H9 (cell line): Measurements from ENCODE around the gene MAN1A1. TPM values are rescaled to one million over a fixed set of nuclear protein-coding genes. Genes with fewer than 3 reads are reported as not detected.

Source experiments
- DNase-seq: peaks from one replicate; pipeline ENCODE4 v3.0.0-alpha.2; 2017
- H2AFZ ChIP-seq: one replicate; pipeline ENCODE4 v1.6.1; 2013; ENCODE audit warnings: mild to moderate bottlenecking, low read length, control low read depth, moderate library complexity
- H2AK5ac ChIP-seq: 2 replicates; pipeline ENCODE4 v1.6.1; 2013; ENCODE audit warnings: low read length, control low read depth, mixed read lengths; ENCODE audit not compliant: insufficient read length
- H2BK120ac ChIP-seq: one replicate; pipeline ENCODE4 v1.6.1; 2013; ENCODE audit warnings: low read depth, mild to moderate bottlenecking, low read length, control low read depth, inconsistent platforms; ENCODE audit not compliant: poor library complexity, severe bottlenecking
- H2BK12ac ChIP-seq: 2 replicates; pipeline ENCODE4 v1.6.1; 2013; ENCODE audit warnings: low read length, control low read depth, mixed read lengths, low read depth; ENCODE audit not compliant: insufficient read length
- H2BK15ac ChIP-seq: 2 replicates; pipeline ENCODE4 v1.6.1; 2013; ENCODE audit warnings: low read depth, low read length, control low read depth
- H2BK20ac ChIP-seq: one replicate; pipeline ENCODE4 v1.6.1; 2013; ENCODE audit warnings: low read depth, mild to moderate bottlenecking, low read length, control low read depth, inconsistent platforms; ENCODE audit not compliant: poor library complexity, severe bottlenecking
- H2BK5ac ChIP-seq: 2 replicates; pipeline ENCODE4 v1.6.1; 2013; ENCODE audit warnings: low read length, control low read depth, mixed read lengths; ENCODE audit not compliant: insufficient read length
- H3K14ac ChIP-seq: 2 replicates; pipeline ENCODE4 v1.6.1; 2013; ENCODE audit warnings: low read length, control low read depth; ENCODE audit not compliant: insufficient read depth
- H3K18ac ChIP-seq: 2 replicates; pipeline ENCODE4 v1.6.1; 2013; ENCODE audit warnings: low read depth, mild to moderate bottlenecking, mixed read lengths, low read length, control low read depth; ENCODE audit not compliant: insufficient read length
- H3K23ac ChIP-seq: 2 replicates; pipeline ENCODE4 v1.6.1; 2013; ENCODE audit warnings: low read length, control low read depth, mixed read lengths, low read depth; ENCODE audit not compliant: insufficient read length
- H3K23me2 ChIP-seq: 2 replicates; pipeline ENCODE4 v1.6.1; 2013; ENCODE audit warnings: low read depth, mild to moderate bottlenecking, mixed read lengths, low read length, control low read depth; ENCODE audit not compliant: insufficient read length, poor library complexity, severe bottlenecking
- H3K27ac ChIP-seq: 2 replicates; pipeline ENCODE4 v1.5.1; 2013; ENCODE audit warnings: low read length, control low read depth, mixed read lengths, low read depth; ENCODE audit not compliant: insufficient read length
- H3K27me3 ChIP-seq: 2 replicates; pipeline ENCODE4 v1.6.1; 2013; ENCODE audit warnings: low read length, control low read depth, inconsistent platforms; ENCODE audit not compliant: insufficient read depth
- H3K4ac ChIP-seq: 2 replicates; pipeline ENCODE4 v1.6.1; 2013; ENCODE audit warnings: low read depth, mild to moderate bottlenecking, control low read depth, inconsistent platforms, low read length, moderate library complexity
- H3K4me1 ChIP-seq: 2 replicates; pipeline ENCODE4 v1.6.1; 2013; ENCODE audit warnings: low read length, control low read depth, inconsistent platforms; ENCODE audit not compliant: insufficient read depth
- H3K4me2 ChIP-seq: 2 replicates; pipeline ENCODE4 v1.6.1; 2013; ENCODE audit warnings: low read length, control low read depth, mixed read lengths; ENCODE audit not compliant: insufficient read length, insufficient read depth
- H3K56ac ChIP-seq: 2 replicates; pipeline ENCODE4 v1.6.1; 2013; ENCODE audit warnings: low read depth, mild to moderate bottlenecking, mixed read lengths, low read length, control low read depth; ENCODE audit not compliant: insufficient read length
- H3K79me1 ChIP-seq: 2 replicates; pipeline ENCODE4 v1.6.1; 2013; ENCODE audit warnings: low read depth, mild to moderate bottlenecking, moderate library complexity, low read length, control low read depth, inconsistent platforms; ENCODE audit not compliant: insufficient read depth, poor library complexity, severe bottlenecking
- H3K79me2 ChIP-seq: 2 replicates; pipeline ENCODE4 v1.6.1; 2013; ENCODE audit warnings: low read length, control low read depth, inconsistent platforms; ENCODE audit not compliant: insufficient read depth
- H3K9ac ChIP-seq: 2 replicates; pipeline ENCODE4 v1.6.1; 2013; ENCODE audit warnings: low read length, control low read depth, mixed read lengths; ENCODE audit not compliant: insufficient read length; ENCODE audit errors: extremely low read depth
- H3K9me3 ChIP-seq: one replicate; pipeline ENCODE4 v1.6.1; 2013; ENCODE audit warnings: low read depth, low read length, inconsistent platforms; ENCODE audit not compliant: control insufficient read depth
- H3T11ph ChIP-seq: one replicate; pipeline ENCODE4 v1.6.1; 2013; ENCODE audit warnings: mild to moderate bottlenecking, low read length, control low read depth, inconsistent platforms
- H4K20me1 ChIP-seq: one replicate; pipeline ENCODE4 v1.6.1; 2013; ENCODE audit not compliant: control insufficient read depth, insufficient read length, insufficient read depth
- H4K5ac ChIP-seq: 2 replicates; pipeline ENCODE4 v1.6.1; 2013; ENCODE audit warnings: low read depth, mild to moderate bottlenecking, mixed read lengths, low read length, control low read depth; ENCODE audit not compliant: insufficient read length
- H4K8ac ChIP-seq: replicated peaks from 2 replicates; pipeline ENCODE4 v1.6.1; 2013; ENCODE audit warnings: low read length, control low read depth, mixed read lengths, low read depth; ENCODE audit not compliant: insufficient read length
- H4K91ac ChIP-seq: 2 replicates; pipeline ENCODE4 v1.6.1; 2013; ENCODE audit warnings: low read depth, mild to moderate bottlenecking, moderate library complexity, mixed read lengths, low read length, control low read depth; ENCODE audit not compliant: insufficient read length
- H3K27ac Mint-ChIP-seq, 3 experiments: 2 replicates in 2 of 3; 3 replicates in 1 of 3; pipeline ENCODE4 v1.8.0; 2020 to 2021; ENCODE audit warnings: mixed read lengths in 3 of 3, mild to moderate bottlenecking in 1 of 3, moderate library complexity in 1 of 3
- H3K27me3 Mint-ChIP-seq: 2 replicates; pipeline ENCODE4 v1.8.0; 2021; ENCODE audit warnings: low read depth, mild to moderate bottlenecking, moderate library complexity, mixed read lengths
- H3K36me3 Mint-ChIP-seq, 3 experiments: 2 replicates in 2 of 3; 3 replicates in 1 of 3; pipeline ENCODE4 v1.8.0; 2020 to 2021; ENCODE audit warnings: low read depth in 3 of 3, mixed read lengths in 3 of 3; ENCODE audit not compliant: insufficient read depth in 1 of 3
- H3K4me1 Mint-ChIP-seq, 2 experiments: 2 replicates each; pipeline ENCODE4 v1.8.0; 2020; ENCODE audit warnings: mixed read lengths in 2 of 2
- H3K4me3 Mint-ChIP-seq, 2 experiments: 2 replicates in 1 of 2; 3 replicates in 1 of 2; pipeline ENCODE4 v1.8.0; 2020 to 2021; ENCODE audit warnings: mild to moderate bottlenecking in 2 of 2, mixed read lengths in 2 of 2, moderate library complexity in 1 of 2
- H3K9me3 Mint-ChIP-seq, 2 experiments: 2 replicates in 1 of 2; 3 replicates in 1 of 2; pipeline ENCODE4 v1.8.0; 2020; ENCODE audit warnings: mild to moderate bottlenecking in 2 of 2, mixed read lengths in 2 of 2, moderate library complexity in 1 of 2
- CTCF ChIP-seq: fragments of 200-600 bp; sonication (generic); conservative IDR thresholded peaks from 3 replicates; pipeline ENCODE4 v1.8.0; 2021; ENCODE audit warnings: antibody characterized with exemption, mild to moderate bottlenecking
- WGBS: extraction: QIAGEN DNeasy Blood & Tissue Kit; methylation state at CpG from one replicate; pipeline ENCODE4 v1.1.7; 2013; ENCODE audit warnings: missing lambda C conversion rate, low lambda C conversion rate, mixed read lengths; ENCODE audit not compliant: insufficient read length; ENCODE audit errors: extremely low coverage; 5-methylcytosine and 5-hydroxymethylcytosine counted together
- total RNA-seq: library from RNA; stranded (reverse); gene quantifications from 2 replicates; pipeline ENCODE4 v1.2.1, GENCODE V29; 2021

MAN1A1 gene
- total RNA-seq, 1 experiment from 2014 or later, result 1.6 TPM

GRCh38 chr6:119325559-119326265 is 23.8 kb downstream of the MAN1A1 start:
- no peaks in the 10 kb centered on the region for H3K36me3 Mint-ChIP-seq
- no peak overlapping the region for H3K14ac ChIP-seq
- H2BK20ac ChIP-seq, result no peak overlapping the region
- no peaks in the 10 kb centered on the region for H3K79me2 ChIP-seq
- no peak overlapping the region for H4K5ac ChIP-seq
- no peak for DNase-seq
- no peak overlapping the region for H2AFZ ChIP-seq
- H3K18ac ChIP-seq, result no peak overlapping the region
- no peak overlapping the region for H2BK15ac ChIP-seq
- H3K4ac ChIP-seq, result no peak overlapping the region
- no peak overlapping the region for H3K4me3 Mint-ChIP-seq
- H2BK120ac ChIP-seq, result no peak overlapping the region
- no peak overlapping the region for H3T11ph ChIP-seq
- no peaks in the 10 kb centered on the region for H3K4me1 ChIP-seq
- H3K4me1 Mint-ChIP-seq, result peaks cover 2 to 7% of the 10 kb centered on the region in 2 experiments; a peak in 3 of 4 replicates
- H3K27ac Mint-ChIP-seq, result no peak overlapping the region; a peak in 1 of 7 replicates
- no peak overlapping the region for H3K23ac ChIP-seq
- H3K56ac ChIP-seq, result no peak overlapping the region
- no peaks in the 10 kb centered on the region for H3K27me3 ChIP-seq
- H2BK12ac ChIP-seq, result no peak overlapping the region
- no peak overlapping the region for H3K4me2 ChIP-seq
- H3K79me1 ChIP-seq, result no peaks in the 10 kb centered on the region
- H4K20me1 ChIP-seq, result no peaks in the 10 kb centered on the region
- WGBS, result no CpG with 5 or more reads among the region's 11 CpGs
- H2BK5ac ChIP-seq, result no peak overlapping the region
- H2AK5ac ChIP-seq, result no peak overlapping the region
- no peak overlapping the region for H3K9ac ChIP-seq
- no peak overlapping the region for H4K91ac ChIP-seq
- no peaks in the 10 kb centered on the region for H3K23me2 ChIP-seq
- no peak overlapping the region for H3K27ac ChIP-seq
- H4K8ac ChIP-seq, result no peak overlapping the region
- no peaks in the 10 kb centered on the region for H3K27me3 Mint-ChIP-seq
- TF ChIP-seq CTCF, result no peak
- no peaks in the 10 kb centered on the region for H3K9me3 Mint-ChIP-seq
- no peaks in the 10 kb centered on the region for H3K9me3 ChIP-seq
